Astrocyte (in vitro differentiated cells and primary cell): ENCODE results near the gene KCNK10.

Source experiments
- EZH2 ChIP-seq: IDR thresholded peaks from 2 replicates; pipeline ENCODE4 v1.6.1; 2012; ENCODE audit warnings: mild to moderate bottlenecking, low read length, inconsistent platforms; ENCODE audit not compliant: insufficient read depth
- TF ChIP-seq, protein P1 (sequence below): IDR thresholded peaks from 2 replicates; pipeline ENCODE4 v1.5.1; 2011; ENCODE audit warnings: low read depth, mild to moderate bottlenecking, inconsistent platforms, low read length, moderate library complexity; ENCODE audit not compliant: insufficient read depth

- no peak for TF ChIP-seq EZH2
- TF ChIP-seq, protein P1, sequence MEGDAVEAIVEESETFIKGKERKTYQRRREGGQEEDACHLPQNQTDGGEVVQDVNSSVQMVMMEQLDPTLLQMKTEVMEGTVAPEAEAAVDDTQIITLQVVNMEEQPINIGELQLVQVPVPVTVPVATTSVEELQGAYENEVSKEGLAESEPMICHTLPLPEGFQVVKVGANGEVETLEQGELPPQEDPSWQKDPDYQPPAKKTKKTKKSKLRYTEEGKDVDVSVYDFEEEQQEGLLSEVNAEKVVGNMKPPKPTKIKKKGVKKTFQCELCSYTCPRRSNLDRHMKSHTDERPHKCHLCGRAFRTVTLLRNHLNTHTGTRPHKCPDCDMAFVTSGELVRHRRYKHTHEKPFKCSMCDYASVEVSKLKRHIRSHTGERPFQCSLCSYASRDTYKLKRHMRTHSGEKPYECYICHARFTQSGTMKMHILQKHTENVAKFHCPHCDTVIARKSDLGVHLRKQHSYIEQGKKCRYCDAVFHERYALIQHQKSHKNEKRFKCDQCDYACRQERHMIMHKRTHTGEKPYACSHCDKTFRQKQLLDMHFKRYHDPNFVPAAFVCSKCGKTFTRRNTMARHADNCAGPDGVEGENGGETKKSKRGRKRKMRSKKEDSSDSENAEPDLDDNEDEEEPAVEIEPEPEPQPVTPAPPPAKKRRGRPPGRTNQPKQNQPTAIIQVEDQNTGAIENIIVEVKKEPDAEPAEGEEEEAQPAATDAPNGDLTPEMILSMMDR, result no peak
Observed at GRCh38 chr14:88191605-88192004, 131.5 kb downstream of the KCNK10 start.
